HG02798 (cell line): ENCODE data around the gene RPTOR.

Experiments used
- ATAC-seq: cut with Tn5 transposase; IDR thresholded peaks from one replicate; pipeline ENCODE4 v1.9.1; 2021; ENCODE audit warnings: mild to moderate bottlenecking; ENCODE audit not compliant: unreplicated experiment, poor library complexity

RPTOR gene

GRCh38 chr17:80633207-80633606, 88.6 kb downstream of the RPTOR start:
- no peak for ATAC-seq

- no peak for ATAC-seq
Measured at GRCh38 chr17:80633994-80634566, 89.4 kb downstream of the RPTOR start.

- ATAC-seq: no peak
Measured at GRCh38 chr17:80636361-80637018, 91.9 kb downstream of the RPTOR start.

- no peak for ATAC-seq
Measured at GRCh38 chr17:80637048-80637781, 92.6 kb downstream of the RPTOR start.

GRCh38 chr17:80639658-80640057, 95.0 kb downstream of the RPTOR start:
- ATAC-seq: no peak

- no peak for ATAC-seq
Measured at GRCh38 chr17:80640366-80641084, 95.9 kb downstream of the RPTOR start.

GRCh38 chr17:80643326-80644099, 98.9 kb downstream of the RPTOR start:
- no peak for ATAC-seq

DNA sequence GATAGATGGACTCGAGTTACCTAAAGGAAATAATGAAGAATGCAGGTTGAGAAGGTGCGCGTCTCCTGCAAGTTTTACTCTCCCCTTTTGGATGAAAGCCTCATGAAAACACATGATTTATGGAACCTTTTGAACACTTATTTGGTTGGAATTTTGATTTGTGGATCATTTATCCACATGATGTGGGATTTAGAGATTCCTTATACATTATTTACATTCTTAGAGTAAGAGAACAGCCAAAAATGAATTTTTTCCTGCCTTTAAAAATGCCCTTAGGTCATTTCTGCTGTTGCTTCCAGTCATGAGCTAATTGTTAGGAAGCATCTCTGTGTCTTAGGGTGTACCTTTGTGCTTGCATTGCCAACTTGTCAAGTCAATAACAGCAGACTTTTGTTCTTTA, 99.9 kb downstream of the RPTOR start:
- ATAC-seq: no peak

GRCh38 chr17:80645706-80646325, 101.2 kb downstream of the RPTOR start:
- no peak for ATAC-seq

GRCh38 chr17:80646328-80646727, 101.7 kb downstream of the RPTOR start:
- ATAC-seq: no peak

- no peak for ATAC-seq
Measured at GRCh38 chr17:80647746-80648145, 103.1 kb downstream of the RPTOR start.

- no peak for ATAC-seq
Measured at GRCh38 chr17:80649200-80649644, 104.6 kb downstream of the RPTOR start.

- no peak for ATAC-seq
Measured at GRCh38 chr17:80649672-80650330, 105.2 kb downstream of the RPTOR start.

DNA sequence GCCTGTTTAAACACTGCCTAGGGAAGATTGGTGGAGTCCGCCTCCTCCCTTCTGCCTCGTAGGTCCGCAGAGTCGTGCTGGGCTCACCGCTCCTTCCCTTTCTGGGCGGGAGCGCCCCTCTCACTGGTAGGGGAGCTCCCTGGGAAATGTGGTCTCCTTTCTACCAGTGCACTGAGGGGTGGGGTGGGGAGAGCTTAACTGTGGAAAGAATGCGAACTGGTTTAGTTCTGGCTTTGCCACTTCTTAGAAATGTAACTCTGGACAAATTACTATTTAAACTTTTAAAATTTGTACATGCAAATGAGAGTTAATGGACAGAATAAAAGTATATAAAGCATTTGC, 105.7 kb downstream of the RPTOR start:
- no peak for ATAC-seq

DNA sequence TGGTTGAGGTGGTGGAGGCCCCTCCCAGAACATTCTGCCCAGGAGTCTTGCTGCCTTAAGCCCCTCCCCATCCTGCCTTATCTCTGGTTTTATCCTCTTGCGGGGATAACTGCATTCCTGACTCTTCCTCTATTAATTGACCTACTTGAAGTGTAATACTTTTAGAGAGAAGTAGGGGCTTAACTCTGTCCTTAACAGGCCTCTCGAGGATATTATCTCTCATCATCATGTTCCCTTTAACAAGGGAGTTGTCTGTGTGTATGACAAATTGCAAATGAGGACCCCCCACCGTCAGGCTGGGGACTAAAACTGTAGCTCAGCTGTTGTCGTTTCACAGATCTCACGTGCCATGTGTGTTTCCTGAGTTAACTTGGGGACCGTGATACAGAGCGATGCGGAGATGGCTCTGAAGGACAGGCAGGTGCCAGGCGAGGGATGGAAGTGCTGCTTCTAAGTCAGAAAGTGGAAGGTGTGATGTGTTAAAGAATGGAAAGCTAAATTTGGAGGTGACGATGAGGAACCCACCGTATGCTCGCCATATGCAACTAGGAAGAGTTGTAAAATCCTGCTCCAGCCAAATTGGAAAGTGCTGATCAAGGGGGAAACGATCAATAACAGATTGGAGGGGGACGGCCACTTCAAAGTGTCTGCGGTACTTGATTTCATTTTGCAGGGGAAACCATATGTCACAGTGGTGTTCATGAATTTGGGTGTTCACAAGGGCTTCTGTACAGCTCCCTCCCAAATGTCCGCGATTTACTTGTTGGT, 106.3 kb downstream of the RPTOR start:
- no peak for ATAC-seq

DNA sequence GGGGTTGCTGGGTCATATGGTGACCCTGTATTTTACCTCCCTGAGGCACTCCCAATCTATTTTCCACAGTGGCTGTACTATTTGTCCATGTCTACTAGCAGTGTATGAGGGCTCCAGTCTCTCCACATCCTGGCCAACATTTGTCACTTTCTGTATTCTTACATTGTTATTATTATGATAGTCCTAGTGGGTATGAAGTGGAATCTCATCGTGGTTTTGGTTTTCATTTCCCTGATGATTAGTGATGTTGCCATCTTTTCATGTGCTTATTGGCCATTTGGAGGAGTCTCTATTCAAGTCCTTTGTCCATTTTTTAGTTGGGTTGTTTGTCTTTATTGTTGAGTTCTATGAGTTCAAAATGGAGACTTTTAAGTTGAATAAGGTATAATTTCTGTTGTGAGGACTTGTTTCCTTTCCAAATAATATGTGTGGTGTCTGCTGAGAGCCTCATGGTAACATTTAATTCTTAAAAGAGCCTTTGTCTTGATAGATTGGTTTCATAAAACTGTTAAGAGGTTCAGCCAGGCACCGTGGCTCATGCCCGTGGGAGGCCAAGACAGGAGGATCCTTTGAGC, 108.2 kb downstream of the RPTOR start:
- no peak for ATAC-seq

DNA sequence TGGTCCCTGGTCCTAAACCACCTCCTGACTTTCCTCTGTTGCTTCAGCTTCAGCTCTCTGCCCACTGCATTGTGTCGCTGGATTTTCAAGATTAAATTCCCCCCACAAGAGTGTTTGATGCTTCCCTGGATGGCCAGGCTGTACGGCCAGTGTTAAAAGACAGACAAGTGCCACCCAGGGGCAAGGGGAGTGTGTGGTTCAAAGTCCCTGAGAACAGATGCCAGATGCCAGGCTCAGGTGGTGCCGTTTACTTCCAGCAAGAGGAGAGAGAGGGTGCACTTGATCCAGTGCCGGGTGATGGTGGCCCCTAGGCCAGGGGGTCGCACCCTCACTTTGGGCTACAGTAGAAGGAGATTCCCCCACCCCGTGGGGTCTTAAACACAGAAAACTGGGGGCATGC, 109.2 kb downstream of the RPTOR start:
- ATAC-seq: no peak

- ATAC-seq: no peak
Measured at GRCh38 chr17:80655608-80656007, 111.0 kb downstream of the RPTOR start.
